Hepatic stellate cell (primary cell): ENCODE data around the gene BCOR.

Experiments used
- DNase-seq: peaks from one replicate; pipeline ENCODE4 v3.0.0; 2011; ENCODE audit warnings: low spot score

Gene BCOR

GRCh38 chrX:40097504-40098263, at the start of gene BCOR:
BCOR (minus strand) TSS chrX:40097958; CDS start chrX:40077929, 20,029 bp downstream.
- no peak for DNase-seq

- no peak for DNase-seq
These were observed 49.6 kb upstream of the BCOR start for GRCh38 chrX:40147126-40147952.

- DNase-seq: peak; percentile 61
These were observed 48.7 kb upstream of the BCOR start for GRCh38 chrX:40146262-40147125.

GRCh38 chrX:40145923-40146261, 48.1 kb upstream of the BCOR start:
- peak; percentile 46 for DNase-seq

- no peak for DNase-seq
These were observed 47.5 kb upstream of the BCOR start for GRCh38 chrX:40145001-40145922.

GRCh38 chrX:40144576-40144975, 46.8 kb upstream of the BCOR start:
- DNase-seq: no peak

GRCh38 chrX:40143987-40144386, 46.2 kb upstream of the BCOR start:
- no peak for DNase-seq

- no peak for DNase-seq
These were observed 45.2 kb upstream of the BCOR start for GRCh38 chrX:40143001-40143400.

GRCh38 chrX:40142417-40142816, 44.7 kb upstream of the BCOR start:
- no peak for DNase-seq

GRCh38 chrX:40140706-40141499, 43.1 kb upstream of the BCOR start:
- no peak for DNase-seq

- DNase-seq: peak; percentile 79
These were observed 35.0 kb upstream of the BCOR start for GRCh38 chrX:40132751-40133150.

GRCh38 chrX:40131654-40132337, 34.0 kb upstream of the BCOR start:
- DNase-seq: no peak

GRCh38 chrX:40130207-40130606, 32.4 kb upstream of the BCOR start:
- DNase-seq: peak; percentile 49

GRCh38 chrX:40127052-40127451, 29.3 kb upstream of the BCOR start:
- no peak for DNase-seq

- DNase-seq: no peak
These were observed 24.7 kb upstream of the BCOR start for GRCh38 chrX:40122487-40122886.

- no peak for DNase-seq
These were observed 23.9 kb upstream of the BCOR start for GRCh38 chrX:40121618-40122017.

GRCh38 chrX:40120838-40121580, 23.3 kb upstream of the BCOR start:
- no peak for DNase-seq

- DNase-seq: no peak
These were observed 20.0 kb upstream of the BCOR start for GRCh38 chrX:40117715-40118285.

GRCh38 chrX:40116925-40117324, 19.2 kb upstream of the BCOR start:
- no peak for DNase-seq
